ENCODE measurements around the gene LTB.

LTB gene

GRCh38 chr6:31534011-31534410 is 48.2 kb downstream of the LTB start:
- H3K27ac ChIP-seq: no peak overlapping the region
- TF ChIP-seq CTCF (conservative IDR thresholded peaks at IDR 0.05): no peak

GRCh38 chr6:31533455-31533841 is 48.8 kb downstream of the LTB start:
- no peak for TF ChIP-seq CTCF (conservative IDR thresholded peaks at IDR 0.05)
- H3K27ac ChIP-seq: no peak overlapping the region

GRCh38 chr6:31532644-31533454 is 49.4 kb downstream of the LTB start:
- H3K27ac ChIP-seq: no peak overlapping the region
- no peak for TF ChIP-seq CTCF (conservative IDR thresholded peaks at IDR 0.05)

- TF ChIP-seq CTCF (conservative IDR thresholded peaks at IDR 0.05): no peak
- no peak overlapping the region for H3K27ac ChIP-seq
These were observed 50.2 kb downstream of the LTB start for GRCh38 chr6:31531771-31532643.

GRCh38 chr6:31531162-31531561 is 51.1 kb downstream of the LTB start:
- TF ChIP-seq CTCF (conservative IDR thresholded peaks at IDR 0.05): no peak

GRCh38 chr6:31530659-31531058 is 51.6 kb downstream of the LTB start:
- no peak for TF ChIP-seq CTCF (conservative IDR thresholded peaks at IDR 0.05)
- H3K27ac ChIP-seq: no peak overlapping the region

More at GRCh38 chr6:31531162-31531561, 51.1 kb downstream of the LTB start:
- no peak overlapping the region for H3K27ac ChIP-seq
